Kidney epithelial cell (primary cell): ENCODE results near the gene CREB3L1. TPM values are rescaled to one million over a fixed set of nuclear protein-coding genes. Genes with fewer than 3 reads are reported as not detected.

ENCODE experiments used
- DNase-seq: peaks from one replicate; pipeline ENCODE4 v3.0.0-alpha.2; 2010; ENCODE audit warnings: low read depth
- H3K27me3 ChIP-seq: 2 replicates; pipeline ENCODE4 v1.6.0; 2011; ENCODE audit warnings: low read length; ENCODE audit not compliant: control insufficient read depth, insufficient read depth
- H3K36me3 ChIP-seq: 2 replicates; pipeline ENCODE4 v1.5.1; 2011; ENCODE audit warnings: low read length; ENCODE audit not compliant: control insufficient read depth, insufficient read depth
- H3K4me3 ChIP-seq: 2 replicates; pipeline ENCODE4 v1.5.1; 2011; ENCODE audit warnings: low read depth, mild to moderate bottlenecking, control low read depth, low read length
- CTCF ChIP-seq: IDR thresholded peaks from 2 replicates; pipeline ENCODE4 v1.5.1; 2011; ENCODE audit warnings: mild to moderate bottlenecking, moderate library complexity, low read length, control low read depth, inconsistent platforms; ENCODE audit not compliant: insufficient read depth, poor library complexity, severe bottlenecking
- total RNA-seq: library from RNA; depleted of rRNA; stranded (reverse); fragments of >200 nt; gene quantifications from 2 replicates; pipeline ENCODE4 v1.2.3, GENCODE V29; 2015

The CREB3L1 gene
- total RNA-seq, 1 donor from 2014 or later: 3.2 TPM

DNA sequence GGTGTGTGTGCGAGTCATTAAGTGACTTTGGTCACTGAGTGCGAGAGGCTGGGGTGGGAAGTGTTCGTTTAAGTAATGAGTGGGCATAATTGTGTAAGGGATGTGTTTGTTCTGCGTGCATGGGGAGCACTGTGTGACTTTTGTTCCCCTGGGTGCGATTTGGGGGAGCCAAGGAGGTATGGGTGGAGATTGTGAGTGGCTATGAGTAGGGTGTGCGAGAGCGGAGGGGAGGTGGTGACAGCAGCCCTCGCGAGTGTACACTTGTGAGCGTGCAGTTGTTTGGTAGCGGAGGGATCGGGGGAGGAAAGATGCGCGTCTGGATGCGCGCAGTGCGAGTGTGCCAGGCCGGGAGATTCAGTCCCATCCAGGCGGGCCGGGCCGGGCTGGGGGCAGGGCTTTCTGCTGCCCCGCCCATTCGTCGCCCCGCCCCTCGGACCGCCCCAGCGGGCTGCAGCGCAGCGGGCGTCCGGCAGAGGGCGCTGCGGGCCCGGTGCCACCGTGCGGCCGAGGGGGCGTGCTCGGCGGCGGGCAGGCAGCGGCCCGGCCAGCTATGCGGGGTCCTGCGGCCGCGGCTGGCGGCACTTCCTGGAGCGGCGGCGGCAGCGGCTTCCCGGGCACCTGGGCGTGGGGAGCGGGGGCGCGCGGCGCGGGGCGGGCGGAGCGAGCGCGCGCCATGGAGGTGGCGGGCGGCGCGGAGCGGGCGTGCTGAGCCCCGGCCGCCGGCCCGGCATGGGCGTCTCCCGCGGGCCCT lies 69.6 kb downstream of the CREB3L1 start, which contains the start of gene DGKZ:
Gene DGKZ, plus strand, starts transcription at position 578 of the 751 bp plus-strand sequence. CDS start 197 bp downstream, outside the sequence.
- no peak for DNase-seq
- Histone ChIP-seq H3K27me3 (no peaks in the 10 kb centered on the region), H3K4me3 (peak within 1 kb of the TSS; percentile 78), H3K36me3 (no peaks in the 10 kb centered on the region)
- TF ChIP-seq CTCF: no peak

DNA sequence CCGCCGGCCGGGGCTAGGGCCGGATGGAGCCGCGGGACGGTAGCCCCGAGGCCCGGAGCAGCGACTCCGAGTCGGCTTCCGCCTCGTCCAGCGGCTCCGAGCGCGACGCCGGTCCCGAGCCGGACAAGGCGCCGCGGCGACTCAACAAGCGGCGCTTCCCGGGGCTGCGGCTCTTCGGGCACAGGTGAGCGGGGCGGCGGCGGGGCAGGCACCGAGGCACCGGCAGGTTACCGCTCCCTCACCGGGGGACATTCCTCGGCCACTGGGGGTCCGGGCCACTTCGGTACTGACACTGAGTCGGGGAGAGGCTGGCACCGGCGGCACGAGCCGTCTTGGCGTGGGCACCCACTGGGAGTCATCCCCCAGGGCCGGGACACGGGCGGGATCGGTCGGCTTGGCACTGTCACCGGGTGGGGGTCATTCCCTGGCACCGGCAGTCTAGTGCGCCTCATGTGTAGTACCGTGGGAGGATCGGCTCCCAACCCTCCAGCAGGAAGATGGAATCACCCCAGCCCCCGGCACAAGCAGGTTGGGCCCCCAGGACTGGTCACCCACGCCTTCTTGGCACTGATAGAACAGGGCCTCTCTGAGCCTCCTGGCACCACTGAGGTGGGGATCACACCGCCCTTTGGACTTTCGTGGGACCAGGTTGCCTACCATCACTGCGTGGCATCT lies 70.3 kb downstream of the CREB3L1 start:
- no peaks in the 10 kb centered on the region for H3K27me3 ChIP-seq
- no peak for TF ChIP-seq CTCF
- peak overlapping the region; percentile 78 for H3K4me3 ChIP-seq
- H3K36me3 ChIP-seq: no peaks in the 10 kb centered on the region
- no peak for DNase-seq

DNA sequence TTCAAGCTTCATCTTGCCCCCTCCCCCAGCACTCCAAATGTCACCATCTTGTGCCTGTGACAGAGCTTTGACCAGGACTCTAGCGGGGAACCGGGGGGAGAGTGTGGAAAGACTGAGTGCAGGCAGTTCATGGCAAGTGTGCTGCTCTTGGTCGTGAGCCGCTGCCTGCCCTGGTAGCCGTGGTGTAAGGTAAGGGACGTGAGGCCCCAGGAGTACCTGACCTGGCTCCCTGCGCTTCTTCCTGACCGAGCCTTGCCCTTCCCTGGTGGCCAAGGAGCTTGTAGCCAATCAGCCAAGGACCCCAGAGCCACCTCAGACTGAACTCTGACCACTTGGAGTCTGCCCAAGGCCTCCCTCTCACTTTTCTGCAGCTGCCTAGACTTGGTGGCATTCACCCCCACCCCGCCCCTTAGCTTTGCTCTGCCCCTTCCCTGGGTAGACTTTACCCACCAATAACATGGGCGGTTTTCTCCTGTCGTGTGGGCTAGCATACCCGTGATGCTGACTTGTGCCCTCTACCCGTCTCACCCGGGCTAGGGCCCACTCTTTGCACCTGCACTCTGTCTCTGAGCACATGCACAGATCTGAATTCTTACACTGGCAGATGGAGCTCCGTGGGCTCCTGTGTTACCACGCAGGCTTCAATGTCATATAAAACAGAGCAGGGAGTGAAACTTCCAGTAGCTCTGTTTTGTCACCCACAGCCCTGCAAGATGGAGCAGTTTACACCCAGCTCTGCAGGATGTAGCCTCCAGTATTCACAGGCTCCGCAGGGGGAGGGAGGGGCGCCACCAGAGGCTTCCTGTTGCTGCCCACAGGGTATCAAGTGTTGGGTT lies 71.3 kb downstream of the CREB3L1 start:
- Histone ChIP-seq H3K27me3 (no peaks in the 10 kb centered on the region), H3K36me3 (no peaks in the 10 kb centered on the region), H3K4me3 (peak overlapping the region; percentile 78)
- no peak for DNase-seq
- TF ChIP-seq CTCF: no peak

DNA sequence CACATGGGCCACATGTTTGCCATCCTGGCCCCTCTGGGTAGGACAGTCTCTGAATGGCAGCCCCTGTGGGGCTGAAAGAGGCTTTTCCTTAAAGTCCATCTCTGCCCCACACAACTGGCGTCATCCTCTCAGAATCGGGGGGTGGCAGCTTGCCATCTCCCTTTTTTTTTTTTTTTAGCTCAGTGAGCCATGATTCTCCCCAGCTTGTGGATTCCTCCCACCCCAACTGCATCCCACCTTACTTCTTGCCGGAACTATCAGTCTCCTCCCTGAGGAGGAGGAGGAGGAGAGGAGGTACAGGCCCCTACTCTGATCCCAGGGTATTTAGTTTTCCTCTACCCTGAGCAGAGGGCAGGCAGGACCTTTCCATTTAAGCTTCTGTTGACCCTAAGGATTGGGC lies 73.2 kb downstream of the CREB3L1 start:
- no peak for DNase-seq
- Histone ChIP-seq H3K27me3 (no peaks in the 10 kb centered on the region), H3K4me3 (no peak overlapping the region), H3K36me3 (no peaks in the 10 kb centered on the region)
- TF ChIP-seq CTCF: no peak

GRCh38 chr11:46351148-46351547 lies 73.7 kb downstream of the CREB3L1 start:
- no peaks in the 10 kb centered on the region for H3K27me3 ChIP-seq
- H3K4me3 ChIP-seq: no peak overlapping the region
- no peaks in the 10 kb centered on the region for H3K36me3 ChIP-seq
- no peak for TF ChIP-seq CTCF
- DNase-seq: no peak
